Kidney tubule cell (primary cell): ENCODE results near the gene CPXM2.
A peak's percentile ranks its signal among the peaks of the same experiment; 100 is the strongest.

Source experiments
- DNase-seq: peaks from one replicate; pipeline ENCODE4 v3.0.0-alpha.2; 2018; ENCODE audit warnings: low spot score

The CPXM2 gene

GRCh38 chr10:123870260-123870659, 21.3 kb downstream of the CPXM2 start:
- DNase-seq = peak; percentile 77

GRCh38 chr10:123869020-123869414, 22.6 kb downstream of the CPXM2 start:
- DNase-seq = no peak

GRCh38 chr10:123868038-123869019, 23.3 kb downstream of the CPXM2 start:
- DNase-seq = no peak

- DNase-seq = no peak
Measured at GRCh38 chr10:123865880-123866279, 25.7 kb downstream of the CPXM2 start.

GRCh38 chr10:123865350-123865749, 26.3 kb downstream of the CPXM2 start:
- DNase-seq = no peak

GRCh38 chr10:123864923-123865322, 26.7 kb downstream of the CPXM2 start:
- DNase-seq = no peak

- DNase-seq = no peak
Measured at GRCh38 chr10:123863721-123864482, 27.7 kb downstream of the CPXM2 start.

GRCh38 chr10:123863183-123863575, 28.4 kb downstream of the CPXM2 start:
- no peak for DNase-seq

- no peak for DNase-seq
Measured at GRCh38 chr10:123862421-123863182, 29.0 kb downstream of the CPXM2 start.

GRCh38 chr10:123860856-123861255, 30.8 kb downstream of the CPXM2 start:
- no peak for DNase-seq

- no peak for DNase-seq
Measured at GRCh38 chr10:123860209-123860608, 31.4 kb downstream of the CPXM2 start.

- DNase-seq = no peak
Measured at GRCh38 chr10:123859653-123860050, 32.0 kb downstream of the CPXM2 start.

- no peak for DNase-seq
Measured at GRCh38 chr10:123858907-123859652, 32.5 kb downstream of the CPXM2 start.

GRCh38 chr10:123858077-123858681, 33.4 kb downstream of the CPXM2 start:
- DNase-seq = peak; percentile 36

GRCh38 chr10:123857616-123858015, 34.0 kb downstream of the CPXM2 start:
- no peak for DNase-seq

GRCh38 chr10:123855008-123855684, 36.5 kb downstream of the CPXM2 start:
- no peak for DNase-seq

GRCh38 chr10:123854498-123854897, 37.1 kb downstream of the CPXM2 start:
- no peak for DNase-seq

GRCh38 chr10:123854003-123854402, 37.6 kb downstream of the CPXM2 start:
- no peak for DNase-seq

GRCh38 chr10:123852411-123852951, 39.1 kb downstream of the CPXM2 start:
- DNase-seq = no peak
